GM19099 (cell line): Measurements from ENCODE around the gene DNAI4.

ENCODE experiments used
- POLR2A ChIP-seq: IDR thresholded peaks from 3 replicates; pipeline ENCODE4 v1.6.1; 2011; ENCODE audit warnings: low read depth; ENCODE audit not compliant: insufficient read length; ENCODE audit errors: extremely low read depth

DNAI4 gene

DNA sequence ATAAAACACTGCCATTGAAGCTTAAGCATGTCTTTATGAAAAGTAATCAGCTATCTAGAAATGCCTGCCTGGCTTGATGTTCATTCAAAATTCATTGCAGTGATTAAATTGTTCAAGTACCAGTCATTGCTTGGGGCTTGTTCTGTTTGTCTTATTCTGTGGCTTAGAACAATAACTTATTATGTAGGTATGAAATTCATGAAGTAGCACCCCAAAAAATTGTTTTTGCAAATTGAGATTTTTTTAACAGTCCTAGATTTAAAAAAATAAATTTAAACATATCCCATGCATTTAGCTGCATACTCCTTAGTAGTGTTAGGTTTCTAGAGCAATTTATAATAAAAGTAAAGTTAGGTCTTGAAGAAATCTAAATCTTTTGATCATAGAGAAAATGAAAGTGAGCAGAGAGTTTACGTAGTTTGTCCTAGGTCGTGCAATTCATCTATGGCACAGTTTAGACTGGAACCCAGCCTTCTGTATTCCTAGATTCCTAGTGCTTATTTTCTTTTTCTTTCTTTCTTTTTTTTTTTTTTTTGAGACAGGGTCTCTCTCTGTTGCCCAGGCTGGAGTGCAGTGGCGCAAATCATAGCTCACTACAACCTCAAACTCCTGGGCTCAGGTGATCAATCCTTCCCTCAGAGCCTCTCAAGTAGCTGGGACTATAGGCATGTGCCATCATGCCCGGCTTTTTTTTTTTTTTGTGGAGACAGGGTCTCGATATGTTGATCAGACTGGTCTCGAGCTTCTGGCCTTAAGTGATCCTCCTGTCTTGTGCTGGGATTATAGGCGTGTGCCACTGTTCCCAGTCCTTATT lies 9.4 kb upstream of the DNAI4 start:
- TF ChIP-seq POLR2A, result no peak

DNA sequence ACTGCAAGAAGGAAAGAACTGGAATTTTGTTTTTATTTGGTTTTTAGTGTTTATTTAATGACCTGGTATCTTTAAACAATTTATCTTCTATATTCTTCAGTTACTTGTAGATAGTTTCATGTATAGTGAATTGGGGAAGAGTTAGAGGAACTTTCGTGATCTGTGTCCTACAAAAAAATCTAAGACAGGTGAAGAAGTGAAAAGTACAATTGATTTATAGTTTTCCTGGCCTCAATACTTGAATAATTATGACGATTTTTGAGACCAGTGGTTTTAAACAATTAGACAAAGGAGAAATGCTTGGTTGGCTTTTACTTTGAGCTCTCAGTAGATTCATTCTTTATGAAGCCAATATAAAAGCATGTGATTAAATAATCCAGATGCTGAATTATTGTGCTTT lies 7.6 kb upstream of the DNAI4 start:
- no peak for TF ChIP-seq POLR2A

DNA sequence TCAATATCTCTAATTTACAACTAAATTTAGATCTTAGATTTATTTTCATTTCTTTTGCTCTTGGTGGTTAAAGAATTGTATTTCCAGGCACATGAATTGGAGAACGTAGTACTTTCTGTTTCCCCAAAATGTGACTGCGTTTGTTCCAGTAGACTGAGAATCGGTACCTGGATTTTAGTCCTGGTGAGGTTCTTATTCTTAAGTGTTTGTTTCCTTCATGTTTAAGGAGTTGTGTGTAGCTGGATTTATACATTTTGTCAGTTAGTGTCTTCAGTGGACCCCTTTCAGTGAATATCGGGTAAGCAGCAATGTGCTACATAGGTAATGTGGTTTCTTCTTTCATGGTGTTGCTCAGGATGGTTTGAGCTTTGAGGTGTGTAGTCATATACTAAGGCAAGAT lies 6.9 kb upstream of the DNAI4 start:
- no peak for TF ChIP-seq POLR2A

GRCh38 chr1:66930823-66931174 lies 6.1 kb upstream of the DNAI4 start:
- no peak for TF ChIP-seq POLR2A

DNA sequence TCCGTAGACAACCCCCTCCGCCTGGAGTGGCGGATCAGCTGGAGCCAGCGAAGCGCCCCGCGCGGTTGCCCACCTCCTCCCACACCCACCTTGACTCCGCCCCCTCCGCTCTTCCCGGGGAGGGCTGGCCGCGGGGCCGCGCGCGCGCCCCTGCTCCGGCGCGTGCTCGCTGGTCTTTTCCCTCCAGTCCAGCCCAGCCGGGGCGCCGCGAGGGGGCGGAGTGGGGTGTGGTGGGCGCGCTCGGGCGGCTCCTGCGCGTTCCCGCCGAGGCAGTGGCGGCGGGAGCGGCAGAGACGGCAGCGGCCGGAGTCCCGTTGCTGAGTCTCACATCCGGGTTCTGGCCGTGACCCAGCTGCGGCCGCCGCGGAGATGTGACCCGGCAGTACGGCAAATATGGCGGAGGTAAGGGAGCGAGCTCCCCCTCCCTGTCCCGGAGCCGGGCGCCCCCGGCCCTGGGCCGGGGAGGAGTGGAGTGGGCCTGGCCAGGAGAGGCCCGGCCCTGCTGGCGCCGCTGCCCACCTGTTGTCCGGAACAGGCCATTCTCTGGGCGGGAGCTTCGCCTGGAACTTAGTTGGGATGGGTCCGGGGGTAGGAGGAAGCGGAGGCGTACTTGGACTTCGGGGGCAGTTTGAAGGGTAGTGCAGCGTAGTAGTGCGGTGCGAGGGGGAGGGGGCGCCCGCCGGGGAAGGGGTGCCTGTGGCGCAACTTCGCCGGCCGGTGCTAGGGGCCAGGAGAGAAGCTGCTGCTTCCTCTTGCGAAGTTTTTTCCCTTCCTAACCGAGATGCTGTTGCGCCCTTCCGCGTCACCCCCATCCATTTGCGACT lies 5.6 kb upstream of the DNAI4 start:
- peak; percentile 74 for TF ChIP-seq POLR2A

- no peak for TF ChIP-seq POLR2A
Measured at GRCh38 chr1:66929691-66929998, 5.0 kb upstream of the DNAI4 start.

DNA sequence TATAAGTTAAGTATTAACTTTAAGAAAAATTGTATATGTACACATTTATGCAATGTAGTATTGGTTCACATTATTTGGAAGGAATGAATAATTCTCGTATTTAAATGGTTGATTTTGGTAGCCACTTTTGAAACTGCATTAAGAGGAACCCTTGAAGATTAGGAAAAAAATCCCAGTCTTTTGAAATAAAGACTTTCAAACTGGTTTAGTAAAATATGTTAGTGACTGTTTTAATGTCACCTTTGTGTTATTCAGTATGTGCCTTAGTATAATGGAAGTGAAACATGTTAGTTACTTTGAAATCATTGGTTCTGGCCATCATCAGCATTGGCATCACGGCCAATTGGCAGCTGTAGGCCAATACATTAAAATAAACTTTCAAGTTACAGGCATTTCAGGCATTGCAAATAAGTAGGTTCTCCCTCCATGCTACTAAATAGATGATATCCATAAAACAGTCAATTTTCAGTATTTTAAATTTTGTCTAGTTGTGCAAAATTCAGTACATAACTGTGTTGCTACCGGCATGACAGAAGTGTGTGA lies 4.6 kb upstream of the DNAI4 start:
- no peak for TF ChIP-seq POLR2A

- TF ChIP-seq POLR2A, result no peak
Measured at GRCh38 chr1:66927528-66927927, 2.9 kb upstream of the DNAI4 start.

DNA sequence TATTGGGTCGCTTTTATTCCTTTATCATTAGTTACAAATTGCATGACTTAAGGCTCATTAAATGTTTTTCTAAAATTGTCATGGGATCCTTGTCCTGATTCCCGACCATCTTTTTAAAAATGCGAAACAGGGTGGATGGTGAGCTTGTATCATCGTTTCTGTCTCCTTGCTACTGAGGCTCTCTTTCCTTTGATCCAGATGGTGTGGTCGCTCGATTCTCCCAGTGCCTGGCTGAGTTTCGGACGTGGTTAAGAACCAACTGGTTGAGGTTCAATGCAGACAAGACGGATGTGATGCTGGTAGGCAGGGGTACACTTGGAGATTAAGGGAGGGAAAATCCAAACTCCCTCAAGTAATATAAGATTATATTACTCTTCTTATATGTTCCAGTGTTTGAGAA lies 1.3 kb upstream of the DNAI4 start:
- no peak for TF ChIP-seq POLR2A

DNA sequence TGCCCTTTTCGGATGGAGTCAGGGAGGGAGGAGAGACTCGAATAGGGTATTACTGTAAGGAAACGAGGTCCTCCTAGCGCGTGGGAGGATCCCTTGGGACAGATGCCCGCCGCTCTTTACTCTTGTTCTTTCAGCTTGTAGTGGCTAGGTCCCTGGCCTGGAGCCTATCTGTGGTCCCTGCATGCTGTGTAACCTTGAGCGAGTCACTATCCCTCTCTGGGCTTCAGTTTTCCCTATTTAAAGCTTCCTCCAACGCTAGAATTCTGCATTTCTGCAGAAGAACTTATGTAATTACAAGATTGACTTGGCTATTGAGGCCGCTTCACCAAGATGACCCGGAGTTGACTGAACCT lies 878 bp upstream of the DNAI4 start:
- TF ChIP-seq POLR2A, result no peak

- no peak for TF ChIP-seq POLR2A
Measured at GRCh38 chr1:66920543-66920942, 4.1 kb downstream of the DNAI4 start.

DNA sequence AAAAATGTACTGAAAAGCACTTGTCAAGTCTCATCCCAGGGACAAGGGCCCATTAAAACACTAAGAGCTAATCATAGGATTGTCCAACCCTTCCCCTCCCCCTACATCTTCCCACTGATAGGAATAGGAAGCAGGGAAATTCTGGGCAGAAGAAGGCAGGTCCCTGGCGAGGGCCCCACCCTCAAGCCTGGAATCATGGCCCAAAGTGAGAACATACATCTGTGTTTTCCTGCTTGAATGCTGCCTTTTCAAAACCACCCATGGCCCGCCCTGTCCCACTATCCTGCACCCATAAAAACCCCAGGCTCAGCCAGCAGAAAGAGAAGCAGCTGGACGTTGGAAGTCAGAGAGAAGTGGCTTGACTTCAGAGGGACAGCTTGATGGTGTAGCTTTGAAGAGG lies 4.8 kb downstream of the DNAI4 start:
- TF ChIP-seq POLR2A, result no peak

- no peak for TF ChIP-seq POLR2A
Measured at GRCh38 chr1:66919063-66919462, 5.6 kb downstream of the DNAI4 start.

- no peak for TF ChIP-seq POLR2A
Measured at GRCh38 chr1:66917476-66917875, 7.2 kb downstream of the DNAI4 start.

DNA sequence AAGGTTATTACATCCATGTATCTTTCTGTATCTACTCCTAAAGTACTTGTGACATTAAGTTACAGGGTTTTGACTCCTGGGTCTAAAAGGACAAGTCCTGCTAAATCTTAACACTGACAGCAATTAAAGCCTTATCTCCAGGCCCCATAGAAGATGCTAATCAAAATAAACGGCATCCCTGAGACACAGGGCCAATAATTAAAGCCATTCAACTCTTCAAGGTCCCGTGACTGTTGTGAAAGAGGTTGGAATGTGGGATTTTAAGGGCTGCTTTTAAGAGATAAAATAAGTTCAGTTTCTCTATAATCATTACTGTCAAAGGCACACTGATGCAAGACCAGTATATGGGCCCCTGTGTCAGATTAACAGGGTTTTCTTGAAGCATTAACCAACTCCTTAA lies 8.3 kb downstream of the DNAI4 start:
- TF ChIP-seq POLR2A, result no peak

DNA sequence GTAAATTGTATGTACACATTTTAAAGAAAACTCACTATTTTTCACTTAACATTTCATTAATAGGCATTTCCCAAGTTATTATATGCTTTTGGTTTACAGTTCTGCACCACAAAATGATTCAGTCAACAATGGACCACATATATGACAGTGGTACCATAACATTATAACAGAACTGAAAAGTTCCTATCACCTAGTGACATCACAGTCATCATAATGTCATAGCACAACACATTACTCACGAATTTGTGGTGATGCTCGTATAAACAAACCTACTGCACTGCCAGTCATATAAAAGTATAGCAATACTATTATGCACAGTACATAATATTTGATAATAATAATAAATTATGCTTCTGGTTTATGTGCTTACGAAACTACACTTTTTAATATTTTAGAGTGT lies 30.9 kb downstream of the DNAI4 start:
- TF ChIP-seq POLR2A, result no peak
